ENCODE results near the gene STMN3.

The STMN3 gene

GRCh38 chr20:63648895-63649589 is 4.2 kb downstream of the STMN3 start:
- Histone ChIP-seq H3K27ac (no peak overlapping the region), H3K9ac (ENCODE audit: insufficient read length) (no peak overlapping the region), H3K9me3 (ENCODE audit: low read depth, low read length) (no peaks in the 10 kb centered on the region), H3K36me3 (ENCODE audit: insufficient read depth, low read length) (no peaks in the 10 kb centered on the region), H3K4me3 (no peak overlapping the region)
- DNase-seq (ENCODE audit: low read depth, low spot score) = no peak
- TF ChIP-seq EZH2 (IDR thresholded peaks at IDR 0.05) (no peak), POLR2AphosphoS5 (IDR thresholded peaks at IDR 0.05; ENCODE audit: borderline replicate concordance, low read depth, low read length) (no peak), FOXP2 (optimal IDR thresholded peaks at IDR 0.05; ENCODE audit: control extremely low read depth, extremely low read length, insufficient read depth) (no peak)

GRCh38 chr20:63648190-63648589 is 5.0 kb downstream of the STMN3 start:
- H3K27ac ChIP-seq = no peak overlapping the region
- no peak overlapping the region for H3K4me3 ChIP-seq
- DNase-seq (ENCODE audit: low read depth, low spot score) = no peak
- TF ChIP-seq POLR2AphosphoS5 (IDR thresholded peaks at IDR 0.05; ENCODE audit: borderline replicate concordance, low read depth, low read length) (no peak), EZH2 (IDR thresholded peaks at IDR 0.05) (no peak), FOXP2 (optimal IDR thresholded peaks at IDR 0.05; ENCODE audit: control extremely low read depth, extremely low read length, insufficient read depth) (no peak)
- no peak overlapping the region for H3K9ac ChIP-seq (ENCODE audit: insufficient read length)
- no peaks in the 10 kb centered on the region for H3K9me3 ChIP-seq (ENCODE audit: low read depth, low read length)
- H3K36me3 ChIP-seq (ENCODE audit: insufficient read depth, low read length) = no peaks in the 10 kb centered on the region; the same call in 1 of the 2 replicates

GRCh38 chr20:63645218-63645617 is 8.0 kb downstream of the STMN3 start:
- DNase-seq (ENCODE audit: low read depth, low spot score) = no peak
- H3K9ac ChIP-seq (ENCODE audit: insufficient read length) = no peak overlapping the region
- no peaks in the 10 kb centered on the region for H3K9me3 ChIP-seq (ENCODE audit: low read depth, low read length)
- no peak overlapping the region for H3K27ac ChIP-seq
- H3K4me3 ChIP-seq = no peak overlapping the region
- TF ChIP-seq EZH2 (IDR thresholded peaks at IDR 0.05) = no peak
- TF ChIP-seq POLR2AphosphoS5 (IDR thresholded peaks at IDR 0.05; ENCODE audit: borderline replicate concordance, low read depth, low read length) = no peak
- TF ChIP-seq FOXP2 (optimal IDR thresholded peaks at IDR 0.05; ENCODE audit: control extremely low read depth, extremely low read length, insufficient read depth) = no peak
- H3K36me3 ChIP-seq (ENCODE audit: insufficient read depth, low read length) = no peaks in the 10 kb centered on the region; the same call in 1 of the 2 replicates

- TF ChIP-seq FOXP2 (optimal IDR thresholded peaks at IDR 0.05; ENCODE audit: control extremely low read depth, extremely low read length, insufficient read depth) = no peak
- no peak for TF ChIP-seq POLR2AphosphoS5 (IDR thresholded peaks at IDR 0.05; ENCODE audit: borderline replicate concordance, low read depth, low read length)
- no peak for TF ChIP-seq EZH2 (IDR thresholded peaks at IDR 0.05)
- H3K36me3 ChIP-seq (ENCODE audit: insufficient read depth, low read length) = no peaks in the 10 kb centered on the region; the same call in 1 of the 2 replicates
Measured at GRCh38 chr20:63643946-63644345, 9.3 kb downstream of the STMN3 start.

GRCh38 chr20:63643499-63643898 is 9.7 kb downstream of the STMN3 start:
- Histone ChIP-seq H3K27ac (no peak overlapping the region), H3K36me3 (ENCODE audit: insufficient read depth, low read length) (no peaks in the 10 kb centered on the region; the same call in 1 of the 2 replicates), H3K9me3 (ENCODE audit: low read depth, low read length) (no peaks in the 10 kb centered on the region), H3K9ac (ENCODE audit: insufficient read length) (no peak overlapping the region), H3K4me3 (no peak overlapping the region)
- DNase-seq (ENCODE audit: low read depth, low spot score) = no peak
- TF ChIP-seq EZH2 (IDR thresholded peaks at IDR 0.05) = no peak
- no peak for TF ChIP-seq POLR2AphosphoS5 (IDR thresholded peaks at IDR 0.05; ENCODE audit: borderline replicate concordance, low read depth, low read length)
- no peak for TF ChIP-seq FOXP2 (optimal IDR thresholded peaks at IDR 0.05; ENCODE audit: control extremely low read depth, extremely low read length, insufficient read depth)

More at GRCh38 chr20:63643946-63644345, 9.3 kb downstream of the STMN3 start:
- H3K9ac ChIP-seq (ENCODE audit: insufficient read length) = no peak overlapping the region
- H3K27ac ChIP-seq = no peak overlapping the region
- no peak for DNase-seq (ENCODE audit: low read depth, low spot score)
- H3K9me3 ChIP-seq (ENCODE audit: low read depth, low read length) = no peaks in the 10 kb centered on the region
- no peak overlapping the region for H3K4me3 ChIP-seq

- Histone ChIP-seq H3K9ac (ENCODE audit: insufficient read length) (no peak overlapping the region), H3K4me3 (peak overlapping the region; percentile 58), H3K36me3 (ENCODE audit: insufficient read depth, low read length) (no peaks in the 10 kb centered on the region; the same call in 1 of the 2 replicates), H3K27ac (no peak overlapping the region), H3K9me3 (ENCODE audit: low read depth, low read length) (no peaks in the 10 kb centered on the region)
- TF ChIP-seq EZH2 (IDR thresholded peaks at IDR 0.05) (no peak), POLR2AphosphoS5 (IDR thresholded peaks at IDR 0.05; ENCODE audit: borderline replicate concordance, low read depth, low read length) (no peak; the same call in 1 of the 2 replicates), FOXP2 (optimal IDR thresholded peaks at IDR 0.05; ENCODE audit: control extremely low read depth, extremely low read length, insufficient read depth) (no peak)
- no peak for DNase-seq (ENCODE audit: low read depth, low spot score)
Measured at GRCh38 chr20:63642527-63643247, 10.5 kb downstream of the STMN3 start.

- Histone ChIP-seq H3K9ac (ENCODE audit: insufficient read length) (no peak overlapping the region), H3K4me3 (peak overlapping the region; percentile 58), H3K36me3 (ENCODE audit: insufficient read depth, low read length) (no peaks in the 10 kb centered on the region; the same call in 1 of the 2 replicates), H3K9me3 (ENCODE audit: low read depth, low read length) (no peaks in the 10 kb centered on the region), H3K27ac (no peak overlapping the region)
- DNase-seq (ENCODE audit: low read depth, low spot score) = no peak
- TF ChIP-seq FOXP2 (optimal IDR thresholded peaks at IDR 0.05; ENCODE audit: control extremely low read depth, extremely low read length, insufficient read depth) = no peak
- no peak for TF ChIP-seq POLR2AphosphoS5 (IDR thresholded peaks at IDR 0.05; ENCODE audit: borderline replicate concordance, low read depth, low read length)
- TF ChIP-seq EZH2 (IDR thresholded peaks at IDR 0.05) = no peak
Measured at GRCh38 chr20:63641792-63642523, 11.3 kb downstream of the STMN3 start.

Data from SK-N-MC (cell line).